ENCODE results near the gene TTC38.
"Not testable (repeated sequence)": the region's sequence is repeated elsewhere in the genome, so short reads cannot be mapped to it uniquely, and the experiment has no call there.

TTC38 gene

DNA sequence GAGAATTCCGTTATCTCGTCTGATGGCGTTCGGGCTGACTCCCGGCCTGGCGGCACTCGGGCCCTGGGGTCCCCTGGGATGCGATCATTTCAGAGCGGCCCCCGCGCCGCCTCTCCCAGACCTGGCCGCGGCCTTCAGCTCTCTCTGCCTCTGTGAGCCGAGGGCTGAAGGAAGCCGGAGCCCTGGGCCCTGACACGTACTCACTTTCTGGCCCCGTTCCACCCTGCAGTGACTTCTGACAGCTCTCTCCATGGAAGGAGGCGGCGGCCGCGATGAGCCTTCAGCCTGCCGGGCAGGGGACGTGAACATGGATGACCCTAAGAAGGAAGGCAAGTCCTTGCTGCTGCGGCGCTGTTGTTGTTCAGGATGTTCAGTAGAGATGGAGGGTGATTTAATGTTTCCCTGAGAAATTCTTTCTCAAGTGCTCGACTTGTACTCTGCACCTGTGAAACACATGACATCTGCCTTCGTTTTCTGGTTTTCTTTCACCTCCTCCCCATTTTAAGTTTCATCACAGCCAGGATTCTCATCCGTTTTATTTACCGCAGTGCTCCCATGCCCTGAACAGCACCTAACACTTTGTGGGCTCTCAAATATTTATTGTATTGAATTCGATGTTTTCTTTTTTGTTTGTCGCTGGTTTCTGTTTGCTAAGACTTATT, 29.5 kb downstream of the TTC38 start:
- DNase-seq: no peak

DNA sequence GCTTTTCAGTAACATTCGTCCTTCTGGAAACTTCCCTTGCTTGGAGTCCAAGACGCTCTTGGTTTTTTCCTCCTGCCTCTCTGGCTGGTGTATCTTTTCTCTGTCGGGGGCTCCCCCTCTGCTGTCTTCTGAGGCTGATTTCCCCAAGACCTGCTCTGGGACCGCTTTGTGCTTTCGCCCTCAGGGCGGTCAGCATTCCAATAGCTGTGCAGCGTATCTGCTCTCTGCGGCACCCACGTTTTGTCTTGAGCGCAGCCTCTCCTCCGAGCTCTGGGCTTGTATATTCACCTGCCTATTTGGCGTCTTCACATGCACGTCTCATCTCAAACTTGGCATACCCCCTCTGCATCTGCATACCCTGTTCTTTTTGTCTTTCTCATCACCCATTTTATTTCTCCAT, 31.3 kb downstream of the TTC38 start:
- no peak for DNase-seq

- DNase-seq: no peak
Measured at GRCh38 chr22:46300491-46300890, 32.7 kb downstream of the TTC38 start.

DNA sequence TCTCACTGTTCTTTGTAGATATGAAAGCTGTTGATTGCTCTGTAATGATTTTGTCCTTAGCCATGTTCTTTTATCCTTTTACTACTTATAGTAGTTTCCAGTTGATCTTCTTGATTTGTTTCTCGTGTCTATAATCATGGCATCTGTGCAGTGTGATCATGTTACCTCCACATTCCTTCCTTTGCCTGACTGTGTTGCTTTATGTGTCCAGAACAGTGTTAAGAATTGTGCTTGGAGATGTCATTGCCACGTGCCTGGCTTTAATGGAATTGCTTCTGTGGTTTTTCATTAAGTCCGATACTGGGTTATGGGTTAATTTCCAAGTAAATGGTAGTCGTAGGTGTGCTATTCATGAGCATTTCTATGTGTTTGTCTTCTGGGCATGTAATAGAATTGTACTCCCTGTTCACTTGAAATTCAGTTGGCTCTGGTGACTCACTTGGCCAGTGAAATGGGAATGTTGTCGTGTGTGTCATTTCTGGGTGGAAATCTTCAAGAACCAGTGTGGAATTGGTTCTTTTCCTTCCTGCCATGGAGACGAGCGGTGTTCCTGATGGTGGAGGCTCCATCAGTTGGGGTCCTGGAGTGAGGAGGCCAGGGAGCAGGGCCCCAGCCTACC, 35.6 kb downstream of the TTC38 start:
- DNase-seq: no peak

- DNase-seq: no peak
Measured at GRCh38 chr22:46308283-46308988, 40.6 kb downstream of the TTC38 start.

DNA sequence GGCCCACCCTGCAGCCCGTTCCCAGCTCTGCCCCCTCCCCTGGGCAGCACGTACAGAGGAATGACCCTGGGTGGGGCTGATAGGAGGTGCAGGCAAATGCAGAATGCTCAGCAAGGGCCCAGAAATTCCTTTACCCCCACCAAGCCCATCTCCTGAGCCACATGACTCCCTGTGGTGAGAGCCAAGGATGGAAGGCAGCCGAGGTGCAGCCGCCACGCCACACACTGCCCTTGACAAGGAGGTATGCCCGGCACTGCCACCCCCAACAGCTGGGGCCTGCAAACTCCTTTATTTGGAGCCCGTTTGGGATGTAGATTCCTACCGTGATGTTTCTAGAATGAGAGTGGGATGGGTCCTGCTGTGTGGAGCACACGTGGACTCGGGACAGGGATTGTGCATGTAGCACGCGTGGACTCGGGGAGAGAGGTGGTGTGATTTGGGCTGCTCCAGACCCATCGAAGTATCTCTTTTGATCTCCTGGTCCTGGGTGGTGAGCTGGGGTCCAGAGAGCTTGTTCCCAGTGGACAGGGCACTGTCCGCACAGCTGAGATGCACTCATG, 41.8 kb downstream of the TTC38 start:
- DNase-seq: no peak

DNA sequence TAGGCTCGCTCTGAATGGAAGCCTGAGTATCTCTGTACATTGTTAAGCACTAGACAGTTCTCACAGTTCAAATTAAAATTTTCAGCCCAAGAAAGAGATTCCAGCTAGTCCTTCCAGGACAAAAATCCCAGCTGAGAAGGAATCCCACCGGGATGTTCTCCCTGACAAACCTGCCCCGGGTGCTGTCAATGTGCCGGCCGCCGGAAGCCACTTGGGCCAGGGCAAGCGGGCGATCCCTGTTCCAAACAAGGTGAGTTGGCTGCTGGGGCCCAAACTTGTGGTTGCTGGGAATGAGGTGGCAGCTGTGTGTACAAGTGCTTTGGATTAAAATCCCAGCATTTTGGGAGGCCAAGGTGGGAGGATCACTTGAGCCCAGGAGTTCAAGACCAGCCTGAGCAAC, 44.2 kb downstream of the TTC38 start:
- no peak for DNase-seq

- not testable (repeated sequence) for DNase-seq
Measured at GRCh38 chr22:46312848-46313247, 45.0 kb downstream of the TTC38 start.

DNA sequence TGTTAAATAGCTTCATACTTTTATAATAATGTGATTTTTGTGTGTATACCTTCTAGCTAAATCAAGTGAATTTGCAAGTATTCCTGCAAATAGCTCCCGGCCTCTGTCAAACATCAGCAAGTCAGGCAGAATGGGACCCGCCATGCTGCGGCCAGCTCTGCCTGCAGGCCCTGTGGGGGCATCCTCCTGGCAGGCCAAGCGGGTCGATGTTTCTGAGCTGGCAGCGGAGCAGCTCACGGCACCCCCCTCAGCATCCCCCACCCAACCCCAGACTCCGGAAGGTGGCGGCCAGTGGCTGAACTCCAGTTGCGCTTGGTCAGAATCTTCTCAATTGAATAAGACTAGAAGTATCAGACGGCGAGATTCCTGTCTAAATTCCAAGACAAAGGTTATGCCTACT, 48.2 kb downstream of the TTC38 start:
- no peak for DNase-seq

DNA sequence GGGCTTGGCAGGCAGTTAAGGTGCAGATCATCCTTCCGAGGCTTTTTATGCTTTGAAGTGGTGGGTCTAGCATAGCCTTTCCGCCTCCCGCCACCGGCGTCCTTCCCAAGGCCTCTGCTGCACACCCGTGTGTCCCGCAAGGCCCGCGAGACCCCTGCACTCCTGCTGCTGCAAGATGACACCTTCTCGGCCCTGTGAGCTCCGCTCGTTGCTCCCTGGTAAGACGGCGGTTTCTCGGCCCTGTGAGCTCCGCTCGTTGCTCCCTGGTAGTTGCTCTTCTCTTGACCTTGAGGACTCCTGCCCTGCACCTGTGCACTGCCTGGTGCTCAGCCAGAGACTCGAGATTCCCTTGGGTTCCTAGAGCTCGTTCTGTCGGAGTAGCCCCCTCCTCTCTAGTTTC, 49.8 kb downstream of the TTC38 start:
- no peak for DNase-seq

GRCh38 chr22:46318576-46318975, 50.8 kb downstream of the TTC38 start:
- no peak for DNase-seq

- DNase-seq: no peak
Measured at GRCh38 chr22:46319319-46319718, 51.5 kb downstream of the TTC38 start.

- no peak for DNase-seq
Measured at GRCh38 chr22:46320166-46320710, 52.4 kb downstream of the TTC38 start.

DNA sequence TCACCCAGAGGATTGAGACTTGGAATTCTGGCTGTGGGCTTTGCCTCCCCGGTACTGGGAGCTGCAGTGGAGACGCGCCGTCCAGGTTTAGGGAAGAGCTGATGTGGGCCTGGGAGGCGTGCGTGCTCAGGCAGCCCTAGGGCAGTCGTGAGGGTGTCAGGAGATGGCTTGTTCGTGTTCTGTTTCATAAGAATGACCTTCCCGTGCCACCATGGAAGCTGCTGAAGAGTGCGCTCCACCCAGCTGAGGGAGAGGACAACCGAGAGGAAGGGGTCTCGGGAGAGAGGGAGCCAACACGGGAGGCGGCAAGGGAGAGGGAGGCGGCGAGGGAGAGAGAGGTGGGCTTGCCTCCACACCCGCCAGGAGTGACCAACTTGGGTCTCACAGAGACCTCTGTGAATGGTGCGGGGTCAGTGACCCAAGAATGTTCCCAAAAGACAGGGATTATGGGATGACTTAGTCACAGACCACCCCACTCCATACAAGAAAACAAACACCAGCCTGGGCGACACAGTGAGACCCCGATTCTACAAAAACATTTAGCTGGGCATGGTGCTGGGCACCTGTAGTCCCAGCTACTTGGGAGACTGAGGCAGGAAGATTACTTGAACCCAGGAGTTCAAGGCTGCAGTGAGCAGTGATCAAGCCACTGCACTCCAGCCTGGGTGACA, 53.0 kb downstream of the TTC38 start:
- DNase-seq: no peak

- DNase-seq: no peak
Measured at GRCh38 chr22:46322711-46323110, 54.9 kb downstream of the TTC38 start.

GRCh38 chr22:46323162-46323561, 55.4 kb downstream of the TTC38 start:
- DNase-seq: no peak

DNA sequence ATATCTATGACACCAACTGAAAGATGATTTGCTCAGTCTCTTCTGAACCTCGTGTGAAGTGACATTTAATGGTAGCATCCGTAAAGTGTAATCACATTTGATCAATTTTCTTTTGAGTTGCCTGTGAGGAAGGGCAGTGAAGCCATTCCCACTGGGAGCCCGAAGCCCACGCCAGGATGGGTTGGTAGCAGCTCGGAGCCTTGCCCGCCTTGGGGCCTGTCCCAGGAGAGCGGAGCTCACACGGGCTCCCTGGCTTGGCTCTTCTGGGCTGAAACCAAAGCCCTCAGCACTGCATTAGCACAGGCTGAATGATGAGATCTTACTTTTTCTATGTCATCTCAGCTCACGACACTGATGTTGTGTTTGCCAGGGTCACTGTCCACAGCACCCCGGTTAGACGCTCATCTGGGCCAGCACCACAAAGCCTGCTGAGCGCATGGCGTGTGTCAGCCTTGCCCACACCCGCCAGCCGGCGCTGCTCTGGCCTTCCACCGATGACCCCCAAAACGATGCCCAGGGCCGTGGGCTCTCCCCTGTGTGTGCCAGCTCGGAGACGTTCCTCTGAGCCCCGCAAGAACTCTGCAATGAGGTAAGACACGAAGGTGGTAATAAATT, 58.4 kb downstream of the TTC38 start:
- no peak for DNase-seq

GRCh38 chr22:46327691-46328465, 60.1 kb downstream of the TTC38 start:
- DNase-seq: no peak

DNA sequence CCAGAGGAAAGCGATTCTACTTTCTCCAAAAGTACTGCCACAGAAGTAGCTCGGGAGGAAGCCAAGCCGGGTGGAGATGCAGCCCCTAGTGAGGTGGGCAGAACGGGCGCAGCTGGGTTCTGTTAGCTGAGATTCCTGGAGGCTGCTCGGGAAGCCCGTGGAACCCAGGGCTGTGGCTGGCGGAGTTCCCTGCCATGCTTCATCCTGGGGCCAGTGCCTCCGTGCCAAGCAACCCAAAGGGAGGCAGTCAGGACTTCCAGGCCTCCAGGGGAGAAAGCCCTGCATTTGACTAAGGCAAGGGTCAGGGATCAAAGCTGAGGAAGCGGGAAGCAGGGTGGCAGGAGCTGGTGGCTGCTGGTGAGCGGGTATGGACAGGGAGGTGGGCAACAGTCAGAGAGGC, 61.0 kb downstream of the TTC38 start:
- no peak for DNase-seq

- DNase-seq: no peak
Measured at GRCh38 chr22:46329616-46330015, 61.8 kb downstream of the TTC38 start.

DNA sequence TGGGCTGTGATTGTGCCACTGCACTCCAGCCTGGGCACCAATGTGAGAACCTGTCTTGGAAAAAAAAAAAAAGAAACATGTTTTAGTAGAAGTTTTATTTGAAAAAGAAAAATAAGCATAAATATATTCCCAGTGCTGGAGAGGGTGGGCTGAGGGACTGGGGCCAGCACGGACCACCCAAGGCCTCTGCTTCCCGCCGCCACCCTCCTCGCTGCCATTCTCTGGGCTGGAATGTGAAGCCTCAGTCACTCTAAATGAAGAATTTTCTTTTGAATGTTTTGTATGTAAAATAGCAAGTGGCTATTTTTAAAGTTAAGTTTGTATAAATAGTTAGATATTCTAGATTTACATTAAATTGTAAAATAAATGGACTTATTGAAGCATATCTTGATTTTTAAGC, 62.6 kb downstream of the TTC38 start:
- no peak for DNase-seq

DNA sequence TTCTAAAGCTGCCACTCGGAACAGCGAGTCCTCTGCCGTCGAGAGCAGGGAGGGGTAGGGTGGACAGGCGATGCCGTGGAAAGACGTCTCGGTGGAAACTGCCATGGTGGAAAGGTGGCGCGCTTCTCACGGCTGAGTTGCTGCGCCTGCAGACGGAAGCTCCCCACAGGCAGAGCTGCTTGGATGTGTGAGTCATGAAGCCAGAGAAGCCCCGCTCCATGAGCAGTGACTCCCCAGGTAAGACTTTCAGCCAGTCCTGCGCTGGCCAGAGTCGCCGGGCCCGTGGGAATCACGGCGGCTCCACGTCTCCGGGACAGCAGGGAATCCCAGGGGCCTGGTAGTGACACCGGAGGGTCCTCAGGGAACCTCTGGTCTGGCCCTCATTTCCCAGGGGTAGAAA, 63.7 kb downstream of the TTC38 start:
- no peak for DNase-seq

All from retina (tissue), 1 donor.